GM18909 (cell line): ENCODE data around the gene CRABP1.

Experiments used
- ATAC-seq: cut with Tn5 transposase; IDR thresholded peaks from one replicate; pipeline ENCODE4 v1.9.1; 2021; ENCODE audit warnings: mild to moderate bottlenecking; ENCODE audit not compliant: unreplicated experiment, poor library complexity

CRABP1 gene

DNA sequence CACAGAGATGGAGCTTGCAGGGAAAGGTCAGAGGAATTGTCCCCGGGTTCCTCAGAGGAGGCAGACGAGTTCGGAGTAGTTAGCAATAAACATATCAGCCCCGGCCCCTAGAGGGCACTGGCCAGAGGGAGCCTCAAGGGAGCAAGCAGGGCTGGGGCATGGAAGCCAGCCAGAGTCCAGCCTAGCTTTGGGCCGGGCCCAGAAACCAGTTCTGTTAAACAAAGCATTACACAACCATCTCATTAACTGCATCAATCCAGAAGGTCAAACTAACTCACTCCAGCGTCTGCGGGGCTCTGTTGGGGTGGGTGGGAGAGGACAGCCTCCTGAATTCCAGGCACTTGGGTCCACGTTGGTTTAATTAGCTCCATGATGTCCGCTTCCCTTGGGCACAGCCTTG lies 56.8 kb downstream of the CRABP1 start:
- ATAC-seq = no peak

DNA sequence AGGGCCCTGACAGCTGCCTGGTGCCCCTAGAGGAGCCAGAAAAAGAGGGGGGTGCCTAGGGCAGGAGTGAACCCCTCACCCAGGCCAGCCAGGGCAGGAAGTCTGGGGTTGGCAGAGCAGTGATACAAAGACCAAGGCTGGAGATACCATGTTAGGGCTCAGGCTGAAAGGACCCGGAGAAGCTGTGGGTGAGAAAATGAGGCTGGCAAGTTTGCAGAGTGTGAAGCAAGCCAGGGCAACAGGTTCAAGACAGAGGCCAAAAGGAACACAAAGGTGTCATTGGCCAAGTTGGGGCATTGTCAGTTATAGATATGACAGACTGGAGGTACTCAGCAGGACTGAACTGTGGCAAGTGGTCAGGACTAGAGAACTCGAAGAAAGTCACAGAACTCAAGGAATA lies 57.2 kb downstream of the CRABP1 start:
- ATAC-seq = no peak
